Activated CD4-positive, alpha-beta memory T cell treated with anti-CD3 and anti-CD28 coated beads, Interleukin-2, amount 10 ng/mL, durations not matched to agents 7 days and 5 days (primary cell): ENCODE results near the gene ISYNA1. TPM values are rescaled to one million over a fixed set of nuclear protein-coding genes. Genes with fewer than 3 reads are reported as not detected.
A peak's percentile ranks its signal among the peaks of the same experiment; 100 is the strongest.

Experiments used
- CTCF ChIA-PET: fragments of 350-600 bp; sonication (Branson Sonifier 250); formaldehyde crosslinking; loops from one replicate; lab custom pipeline; 2021; ENCODE audit warnings: antibody characterized with exemption, inconsistent platforms; lab: Charles Lee
- POLR2A ChIA-PET: fragments of 350-600 bp; sonication (Branson Sonifier 250); formaldehyde crosslinking; loops from one replicate; lab custom pipeline; 2021; ENCODE audit warnings: antibody characterized with exemption; lab: Charles Lee
- DNase-seq: peaks from one replicate; pipeline ENCODE4 v3.0.0-alpha.2; 2020
- H3K27ac Mint-ChIP-seq: one replicate; pipeline ENCODE4 v1.8.0; 2021; ENCODE audit warnings: mild to moderate bottlenecking, mixed read lengths
- H3K27me3 Mint-ChIP-seq: one replicate; pipeline ENCODE4 v1.8.0; 2021; ENCODE audit warnings: mixed read lengths
- H3K36me3 Mint-ChIP-seq: one replicate; pipeline ENCODE4 v1.8.0; 2021; ENCODE audit warnings: low read depth, mixed read lengths
- H3K4me1 Mint-ChIP-seq: one replicate; pipeline ENCODE4 v1.8.0; 2021; ENCODE audit warnings: mixed read lengths
- H3K4me3 Mint-ChIP-seq: one replicate; pipeline ENCODE4 v1.8.0; 2021; ENCODE audit warnings: mild to moderate bottlenecking, mixed read lengths
- H3K9me3 Mint-ChIP-seq: one replicate; pipeline ENCODE4 v1.8.0; 2021; ENCODE audit warnings: mixed read lengths
- total RNA-seq, 2 experiments: library from RNA; stranded (reverse); gene quantifications; one replicate each; pipeline ENCODE4 v1.2.3, GENCODE V29; 2021

ISYNA1 gene
- total RNA-seq, 2 experiments from 2014 or later = 16.7 to 18.0 TPM

DNA sequence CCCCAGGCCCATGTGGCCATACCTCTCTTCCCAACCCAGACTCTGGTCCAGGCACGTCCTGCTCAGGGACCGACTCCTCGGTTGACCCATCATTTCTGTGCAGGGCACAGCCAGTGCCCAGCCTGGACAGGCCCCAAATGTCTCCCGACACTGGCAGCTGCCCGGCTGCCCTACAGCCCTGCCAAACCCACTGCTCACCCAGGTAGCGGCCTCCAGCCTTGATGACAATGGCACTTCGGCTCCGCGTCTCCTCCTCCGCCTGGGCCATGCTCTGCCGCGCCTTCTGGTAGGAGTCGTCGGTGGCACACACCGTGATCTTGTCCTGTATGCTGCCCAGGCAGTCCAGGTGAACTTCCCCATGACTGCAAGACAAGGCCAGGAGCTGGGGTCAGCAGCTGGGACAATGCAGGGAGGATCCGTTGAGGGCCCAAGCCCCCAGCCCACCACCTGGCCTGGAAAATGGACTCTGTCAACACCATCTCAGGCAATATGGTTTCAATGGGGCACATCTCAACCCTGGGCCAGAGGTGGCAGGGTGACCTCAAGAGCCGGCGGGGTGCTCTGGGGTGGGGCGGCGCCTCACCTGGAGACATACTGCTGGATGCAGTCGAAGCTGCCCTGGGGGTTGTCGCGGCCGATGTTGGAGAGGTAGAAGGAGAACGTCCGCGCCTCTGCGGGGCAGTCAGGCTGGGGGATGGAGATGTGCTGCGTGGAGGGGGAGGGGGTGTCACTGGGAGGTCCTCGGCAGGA, 27.5 kb upstream of the ISYNA1 start:
- Mint-ChIP-seq H3K9me3 (no peaks in the 10 kb centered on the region), H3K4me1 (peaks cover 18% of the 10 kb centered on the region), H3K27me3 (no peaks in the 10 kb centered on the region), H3K4me3 (no peak overlapping the region), H3K27ac (no peak overlapping the region), H3K36me3 (peaks cover 22% of the 10 kb centered on the region)
- CTCF ChIA-PET = no interaction called here
- DNase-seq = no peak
- POLR2A ChIA-PET = no interaction called here

DNA sequence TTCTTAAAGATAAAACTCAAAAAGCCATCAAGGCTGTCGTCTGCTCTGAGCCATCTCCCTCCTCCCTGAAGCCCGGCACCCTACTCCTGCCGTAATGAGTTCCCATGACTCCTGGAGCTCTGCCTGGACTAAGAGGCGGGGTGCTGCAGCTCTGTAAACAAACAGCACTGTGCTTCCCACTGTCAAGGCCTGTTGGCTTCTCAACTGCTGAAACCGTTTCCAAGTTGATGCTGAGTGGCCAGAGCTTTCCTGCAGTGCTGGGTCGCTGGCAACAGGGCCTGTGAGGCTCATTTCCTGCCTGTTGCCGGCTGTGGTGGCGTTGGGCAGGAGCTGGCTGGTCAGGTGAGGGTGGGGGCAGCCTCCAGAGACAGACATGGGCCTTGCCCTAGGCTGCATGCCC, 26.7 kb upstream of the ISYNA1 start:
- H3K27me3 Mint-ChIP-seq = no peaks in the 10 kb centered on the region
- H3K36me3 Mint-ChIP-seq = peaks cover 22% of the 10 kb centered on the region
- H3K4me3 Mint-ChIP-seq = no peak overlapping the region
- no peak overlapping the region for H3K27ac Mint-ChIP-seq
- POLR2A ChIA-PET = no interaction called here
- CTCF ChIA-PET = no interaction called here
- H3K9me3 Mint-ChIP-seq = no peaks in the 10 kb centered on the region
- DNase-seq = no peak
- H3K4me1 Mint-ChIP-seq = peaks cover 17% of the 10 kb centered on the region

GRCh38 chr19:18461471-18461870, 23.5 kb upstream of the ISYNA1 start:
- ChIA-PET POLR2A (interaction anchor here (1.2 kb wide), 1 partner anchor 35 kb away, joined by 4 read pairs; no protein-coding TSS in a partner anchor), CTCF (interaction anchor here (0.7 to 2.6 kb wide), 15 partner anchors 8 to 182 kb away, joined by 3 to 13 read pairs (median 4); partner anchors contain the start of genes KXD1, REX1BD and UBA52)
- no peaks in the 10 kb centered on the region for H3K9me3 Mint-ChIP-seq
- no peak overlapping the region for H3K4me3 Mint-ChIP-seq
- no peaks in the 10 kb centered on the region for H3K27me3 Mint-ChIP-seq
- H3K36me3 Mint-ChIP-seq = peaks cover 22% of the 10 kb centered on the region
- H3K4me1 Mint-ChIP-seq = peaks cover 11% of the 10 kb centered on the region
- H3K27ac Mint-ChIP-seq = no peak overlapping the region
- no peak for DNase-seq

DNA sequence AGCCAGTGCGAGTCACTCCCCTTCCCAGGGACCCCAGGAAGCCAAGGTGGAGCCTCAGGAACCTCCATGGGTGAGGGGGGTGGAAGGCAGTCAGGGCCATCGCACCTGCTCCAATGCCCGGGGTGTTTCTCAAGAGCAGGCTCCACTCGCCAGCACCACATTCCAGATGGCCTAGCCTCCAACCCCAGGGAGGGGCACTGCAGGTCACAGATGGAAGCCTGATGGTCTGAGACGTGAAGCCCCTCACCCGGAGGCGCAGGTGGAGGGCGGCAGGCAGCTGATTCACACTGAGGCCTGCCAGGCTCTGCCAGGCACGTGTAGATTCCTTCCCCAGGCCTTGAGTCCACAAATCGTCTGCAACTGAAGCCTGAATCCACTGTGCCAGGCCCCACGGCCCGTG, 23.0 kb upstream of the ISYNA1 start:
- Mint-ChIP-seq H3K9me3 (no peaks in the 10 kb centered on the region), H3K27ac (no peak overlapping the region), H3K36me3 (peaks cover 25% of the 10 kb centered on the region), H3K4me3 (no peak overlapping the region), H3K27me3 (no peaks in the 10 kb centered on the region), H3K4me1 (peaks cover 11% of the 10 kb centered on the region)
- POLR2A ChIA-PET = interaction anchor here (1.5 kb wide), 1 partner anchor 15 kb away, joined by 3 read pairs; no protein-coding TSS in a partner anchor
- CTCF ChIA-PET = interaction anchor here (1.2 to 2.2 kb wide), 6 partner anchors 10 to 111 kb away, joined by 3 to 9 read pairs (median 6); partner anchors contain the start of gene UBA52
- no peak for DNase-seq

- peaks cover 3% of the 10 kb centered on the region for H3K4me1 Mint-ChIP-seq
- CTCF ChIA-PET = no interaction called here
- H3K9me3 Mint-ChIP-seq = no peaks in the 10 kb centered on the region
- H3K4me3 Mint-ChIP-seq = no peak overlapping the region
- H3K36me3 Mint-ChIP-seq = peaks cover 13% of the 10 kb centered on the region
- no peak overlapping the region for H3K27ac Mint-ChIP-seq
- POLR2A ChIA-PET = interaction anchor here (1.0 kb wide), 2 partner anchors 12 to 114 kb away, joined by 3 read pairs; partner anchors contain the start of gene UBA52
- DNase-seq = no peak
- no peaks in the 10 kb centered on the region for H3K27me3 Mint-ChIP-seq
These were observed 19.8 kb upstream of the ISYNA1 start for GRCh38 chr19:18457483-18458331.

GRCh38 chr19:18456974-18457373, 19.0 kb upstream of the ISYNA1 start:
- DNase-seq = no peak
- ChIA-PET POLR2A (interaction anchor here (0.6 to 1.0 kb wide), 3 partner anchors 11 to 220 kb away, joined by 3 read pairs; partner anchors contain the start of gene UBA52), CTCF (no interaction called here)
- Mint-ChIP-seq H3K36me3 (peaks cover 12% of the 10 kb centered on the region), H3K9me3 (no peaks in the 10 kb centered on the region), H3K4me1 (peaks cover 2% of the 10 kb centered on the region), H3K27me3 (no peaks in the 10 kb centered on the region), H3K27ac (no peak overlapping the region), H3K4me3 (no peak overlapping the region)

DNA sequence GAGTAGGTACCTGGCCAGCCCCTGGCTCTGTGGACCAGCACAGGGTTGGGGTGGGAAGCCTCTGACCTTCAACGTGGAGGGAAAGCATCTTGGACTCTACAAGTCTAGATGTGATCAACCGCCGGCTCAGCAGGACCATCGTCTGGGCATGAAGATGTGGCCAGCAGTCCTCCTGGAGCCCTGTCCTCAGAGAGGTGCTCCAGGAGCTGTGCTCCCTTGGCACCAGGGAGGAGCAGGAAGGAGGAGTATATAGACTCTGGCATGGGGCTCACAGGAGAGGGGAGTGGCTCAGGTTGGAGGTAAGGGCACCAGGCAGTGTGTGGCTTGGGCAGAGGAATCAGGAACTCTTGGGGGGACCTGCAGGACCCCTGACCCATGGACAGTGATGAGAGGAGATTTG, 18.3 kb upstream of the ISYNA1 start:
- H3K27ac Mint-ChIP-seq = no peak overlapping the region
- no peaks in the 10 kb centered on the region for H3K9me3 Mint-ChIP-seq
- H3K4me3 Mint-ChIP-seq = no peak overlapping the region
- H3K4me1 Mint-ChIP-seq = no peaks in the 10 kb centered on the region
- CTCF ChIA-PET = no interaction called here
- no peak for DNase-seq
- POLR2A ChIA-PET = interaction anchor here (1.0 kb wide), 1 partner anchor 115 kb away, joined by 3 read pairs; the partner anchor contains the start of gene UBA52
- no peaks in the 10 kb centered on the region for H3K27me3 Mint-ChIP-seq
- peaks cover 5% of the 10 kb centered on the region for H3K36me3 Mint-ChIP-seq

- POLR2A ChIA-PET = no interaction called here
- no peak overlapping the region for H3K27ac Mint-ChIP-seq
- no peak overlapping the region for H3K4me3 Mint-ChIP-seq
- no peak for DNase-seq
- H3K27me3 Mint-ChIP-seq = no peaks in the 10 kb centered on the region
- H3K4me1 Mint-ChIP-seq = peaks cover 3% of the 10 kb centered on the region
- H3K36me3 Mint-ChIP-seq = peaks cover 18% of the 10 kb centered on the region
- no peaks in the 10 kb centered on the region for H3K9me3 Mint-ChIP-seq
- CTCF ChIA-PET = interaction anchor here (0.8 to 2.1 kb wide), 4 partner anchors 9 to 219 kb away, joined by 3 to 13 read pairs (median 5); no protein-coding TSS in a partner anchor
These were observed 15.5 kb upstream of the ISYNA1 start for GRCh38 chr19:18453269-18454024.

GRCh38 chr19:18452386-18452785, 14.5 kb upstream of the ISYNA1 start:
- POLR2A ChIA-PET = no interaction called here

DNA sequence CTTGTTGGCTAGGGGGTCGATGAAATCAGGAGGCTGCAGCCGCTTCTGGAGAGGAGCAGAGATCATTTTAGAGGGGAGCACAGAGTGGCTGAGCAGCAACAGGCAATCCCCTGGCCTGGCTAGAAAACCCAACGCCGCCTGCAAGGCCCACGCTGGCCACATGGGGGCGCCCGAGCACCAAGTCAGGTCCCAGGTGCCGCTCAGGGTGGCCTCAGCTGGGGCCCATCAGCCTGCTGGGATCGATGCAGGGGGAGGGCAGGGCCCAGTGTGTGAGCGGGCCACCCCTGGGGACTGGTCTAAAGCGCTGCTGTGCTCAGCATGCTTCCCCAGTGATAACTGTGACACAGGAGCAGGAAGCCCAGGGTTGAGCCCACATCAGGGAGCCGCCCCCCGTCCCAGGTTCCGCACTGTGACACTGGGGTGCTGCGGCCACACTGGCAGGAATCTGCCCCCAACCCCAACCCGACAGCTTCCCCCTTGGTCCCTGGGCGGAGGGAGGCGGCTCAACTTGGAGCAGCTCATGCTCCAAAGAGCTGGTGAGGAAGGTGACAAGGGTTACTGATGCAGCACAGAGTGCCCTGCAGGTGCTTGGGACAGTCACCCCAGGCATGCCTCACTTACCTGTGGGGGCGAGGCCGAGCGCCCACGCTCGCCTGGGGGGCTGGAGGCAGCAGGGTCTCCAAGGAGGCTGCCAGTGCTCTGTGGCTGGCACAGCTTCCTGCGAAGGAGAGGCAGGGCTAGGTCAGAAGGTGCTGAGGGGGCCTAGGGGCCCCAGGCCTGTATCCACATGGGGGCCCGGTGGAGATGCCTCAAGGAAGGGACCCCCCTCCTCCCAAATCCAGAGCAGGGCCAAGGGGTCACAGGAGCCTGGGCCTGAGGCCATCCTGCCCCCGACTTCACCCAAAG, 13.3 kb upstream of the ISYNA1 start:
- ChIA-PET CTCF (interaction anchor here (0.6 to 1.7 kb wide), 20 partner anchors 9 to 464 kb away, joined by 3 to 12 read pairs (median 4); partner anchors contain the start of genes KXD1, REX1BD and UBA52), POLR2A (interaction anchor here (0.9 to 1.0 kb wide), 2 partner anchors 11 to 69 kb away, joined by 3 read pairs; no protein-coding TSS in a partner anchor)

More at GRCh38 chr19:18452386-18452785, 14.5 kb upstream of the ISYNA1 start:
- Mint-ChIP-seq H3K27ac (no peak overlapping the region), H3K9me3 (no peaks in the 10 kb centered on the region), H3K4me3 (no peak overlapping the region), H3K4me1 (peaks cover 3% of the 10 kb centered on the region), H3K36me3 (peaks cover 21% of the 10 kb centered on the region), H3K27me3 (no peaks in the 10 kb centered on the region)
- CTCF ChIA-PET = interaction anchor here (0.6 to 2.1 kb wide), 3 partner anchors 10 to 115 kb away, joined by 3 to 13 read pairs (median 4); no protein-coding TSS in a partner anchor
- DNase-seq = no peak

More for the DNA sequence above, 13.3 kb upstream of the ISYNA1 start:
- Mint-ChIP-seq H3K36me3 (peaks cover 28% of the 10 kb centered on the region), H3K9me3 (no peaks in the 10 kb centered on the region), H3K4me3 (no peak overlapping the region), H3K27ac (no peak overlapping the region), H3K27me3 (no peaks in the 10 kb centered on the region), H3K4me1 (peaks cover 3% of the 10 kb centered on the region)
- DNase-seq = peak; percentile 88
